Activated CD8-positive, alpha-beta memory T cell treated with anti-CD3 and anti-CD28 coated beads, Interleukin-2, amount 50 U/mL, for 4 hours (primary cell): ENCODE results near the gene NELL1.

ENCODE experiments used
- DNase-seq: peaks from one replicate; pipeline ENCODE4 v3.0.0-alpha.2; 2020

Gene NELL1

GRCh38 chr11:21447871-21448270 is 778.5 kb downstream of the NELL1 start:
- DNase-seq = no peak

- no peak for DNase-seq
Observed at GRCh38 chr11:21456186-21456585, 786.8 kb downstream of the NELL1 start.

GRCh38 chr11:21460082-21460481 is 790.7 kb downstream of the NELL1 start:
- DNase-seq = no peak

- DNase-seq = no peak
Observed at GRCh38 chr11:21461701-21462100, 792.3 kb downstream of the NELL1 start.

- no peak for DNase-seq
Observed at GRCh38 chr11:21464601-21465193, 795.3 kb downstream of the NELL1 start.

- DNase-seq = no peak
Observed at GRCh38 chr11:21465203-21465602, 795.8 kb downstream of the NELL1 start.

- no peak for DNase-seq
Observed at GRCh38 chr11:21465920-21466319, 796.5 kb downstream of the NELL1 start.

- no peak for DNase-seq
Observed at GRCh38 chr11:21470521-21470920, 801.1 kb downstream of the NELL1 start.

- no peak for DNase-seq
Observed at GRCh38 chr11:21472261-21472660, 802.9 kb downstream of the NELL1 start.

- DNase-seq = no peak
Observed at GRCh38 chr11:21474529-21474928, 805.1 kb downstream of the NELL1 start.

GRCh38 chr11:21475276-21475675 is 805.9 kb downstream of the NELL1 start:
- DNase-seq = no peak

GRCh38 chr11:21476588-21476987 is 807.2 kb downstream of the NELL1 start:
- DNase-seq = no peak

GRCh38 chr11:21480240-21480639 is 810.9 kb downstream of the NELL1 start:
- DNase-seq = no peak

- DNase-seq = no peak
Observed at GRCh38 chr11:21481255-21481654, 811.9 kb downstream of the NELL1 start.

- no peak for DNase-seq
Observed at GRCh38 chr11:21484039-21484438, 814.7 kb downstream of the NELL1 start.

GRCh38 chr11:21485006-21485405 is 815.6 kb downstream of the NELL1 start:
- DNase-seq = no peak

GRCh38 chr11:21485426-21485825 is 816.0 kb downstream of the NELL1 start:
- no peak for DNase-seq

GRCh38 chr11:21489416-21490115 is 820.2 kb downstream of the NELL1 start:
- DNase-seq = no peak

GRCh38 chr11:21492931-21493330 is 823.5 kb downstream of the NELL1 start:
- no peak for DNase-seq

- DNase-seq = no peak
Observed at GRCh38 chr11:21494946-21495345, 825.6 kb downstream of the NELL1 start.

GRCh38 chr11:21495879-21496278 is 826.5 kb downstream of the NELL1 start:
- no peak for DNase-seq

GRCh38 chr11:21501245-21501644 is 831.9 kb downstream of the NELL1 start:
- no peak for DNase-seq

GRCh38 chr11:21505070-21505469 is 835.7 kb downstream of the NELL1 start:
- DNase-seq = no peak

GRCh38 chr11:21511835-21512440 is 842.6 kb downstream of the NELL1 start:
- DNase-seq = peak; percentile 13

GRCh38 chr11:21514316-21514715 is 844.9 kb downstream of the NELL1 start:
- DNase-seq = no peak
